ENCODE measurements around the gene CC2D2A. TPM values are rescaled to one million over a fixed set of nuclear protein-coding genes. Genes with fewer than 3 reads are reported as not detected.

Gene CC2D2A
- total and polyA plus RNA-seq, 10 of the 15 experiments (the other 5 are each of a cell fraction or from before 2014, with no cell fraction given): 0.04 to 1.1 (median 0.26) TPM

- ChIA-PET CTCF (interaction anchor here (0.6 kb wide), 1 partner anchor 123 kb away, joined by 3 read pairs; no protein-coding TSS in a partner anchor), SMC1A (ENCODE audit: uncharacterized antibody, unreplicated experiment) (no interaction called here), POLR2A (no interaction called here), RAD21 (ENCODE audit: unreplicated experiment) (no interaction called here)
- Histone ChIP-seq H3K4me3 (no peak overlapping the region), H3K4me1 (ENCODE audit: control insufficient read depth, insufficient read depth, low read length) (no peaks in the 10 kb centered on the region), H4K20me1 (ENCODE audit: control insufficient read depth, insufficient read depth) (no peaks in the 10 kb centered on the region), H2AFZ (ENCODE audit: control insufficient read depth, low read depth, low read length) (no peak overlapping the region), H3K4me2 (ENCODE audit: control insufficient read depth, insufficient read depth) (no peak overlapping the region), H3K27me3 (replicated peaks in 1 of 2; ENCODE audit: control insufficient read depth in 2 of 2, insufficient read depth in 2 of 2, low read length in 1 of 2) (no peaks in the 10 kb centered on the region), H3K9ac (ENCODE audit: control insufficient read depth, insufficient read depth, low read length) (no peak overlapping the region), H3K9me3 (replicated peaks; ENCODE audit: control insufficient read depth, insufficient read depth, low read length) (no peaks in the 10 kb centered on the region; the same call in 2 of the 3 replicates), H3K36me3 (ENCODE audit: control insufficient read depth in 2 of 2, insufficient read depth in 2 of 2, low read length in 1 of 2) (no peaks in the 10 kb centered on the region), H3K27ac (ENCODE audit: control insufficient read depth, insufficient read depth) (no peak overlapping the region), H3K79me2 (ENCODE audit: control insufficient read depth, insufficient read depth, low read length) (no peaks in the 10 kb centered on the region)
- DNase-seq (ENCODE audit: low read depth, low spot score) (no peak), ATAC-seq (no peak), FAIRE-seq (no peak)
- 1% methylated on average over 3 of the region's 3 CpGs for WGBS (ENCODE audit: insufficient coverage, insufficient replicate concordance, low lambda C conversion rate, missing lambda C conversion rate)
- TF ChIP-seq, protein P1, sequence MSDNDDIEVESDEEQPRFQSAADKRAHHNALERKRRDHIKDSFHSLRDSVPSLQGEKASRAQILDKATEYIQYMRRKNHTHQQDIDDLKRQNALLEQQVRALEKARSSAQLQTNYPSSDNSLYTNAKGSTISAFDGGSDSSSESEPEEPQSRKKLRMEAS (IDR thresholded peaks at IDR 0.05; ENCODE audit: low read depth, low read length): no peak
- TF ChIP-seq CHD2 (IDR thresholded peaks at IDR 0.05; ENCODE audit: borderline replicate concordance, low read depth, low read length) (no peak), PAX5 (IDR thresholded peaks at IDR 0.05; ENCODE audit: borderline replicate concordance, low read depth, low read length) (no peak), TARDBP (IDR thresholded peaks at IDR 0.05; ENCODE audit: borderline replicate concordance) (no peak), KAT2A (conservative IDR thresholded peaks at IDR 0.05; ENCODE audit: control insufficient read depth, low read depth, low read length) (no peak), YBX1 (IDR thresholded peaks at IDR 0.05) (no peak)
- TF ChIP-seq, protein P2, sequence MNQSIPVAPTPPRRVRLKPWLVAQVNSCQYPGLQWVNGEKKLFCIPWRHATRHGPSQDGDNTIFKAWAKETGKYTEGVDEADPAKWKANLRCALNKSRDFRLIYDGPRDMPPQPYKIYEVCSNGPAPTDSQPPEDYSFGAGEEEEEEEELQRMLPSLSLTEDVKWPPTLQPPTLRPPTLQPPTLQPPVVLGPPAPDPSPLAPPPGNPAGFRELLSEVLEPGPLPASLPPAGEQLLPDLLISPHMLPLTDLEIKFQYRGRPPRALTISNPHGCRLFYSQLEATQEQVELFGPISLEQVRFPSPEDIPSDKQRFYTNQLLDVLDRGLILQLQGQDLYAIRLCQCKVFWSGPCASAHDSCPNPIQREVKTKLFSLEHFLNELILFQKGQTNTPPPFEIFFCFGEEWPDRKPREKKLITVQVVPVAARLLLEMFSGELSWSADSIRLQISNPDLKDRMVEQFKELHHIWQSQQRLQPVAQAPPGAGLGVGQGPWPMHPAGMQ (IDR thresholded peaks at IDR 0.05; ENCODE audit: borderline replicate concordance): no peak
- BruUV-seq (replicated peaks): no TSS peak
- in situ Hi-C loops (cut with MboI) (no loop called here), intact Hi-C loops (cut with micrococcal nuclease; ENCODE audit: unreplicated experiment) (no loop called here)
Observed at GRCh38 chr4:15498356-15498755, 28.7 kb downstream of the CC2D2A start.

- Histone ChIP-seq H3K4me2 (ENCODE audit: control insufficient read depth, insufficient read depth) (no peak overlapping the region), H3K9ac (ENCODE audit: control insufficient read depth, insufficient read depth, low read length) (no peak overlapping the region), H3K27ac (ENCODE audit: control insufficient read depth, insufficient read depth) (no peak overlapping the region), H3K36me3 (ENCODE audit: control insufficient read depth in 2 of 2, insufficient read depth in 2 of 2, low read length in 1 of 2) (no peaks in the 10 kb centered on the region), H3K27me3 (replicated peaks in 1 of 2; ENCODE audit: control insufficient read depth in 2 of 2, insufficient read depth in 2 of 2, low read length in 1 of 2) (no peaks in the 10 kb centered on the region), H3K9me3 (replicated peaks; ENCODE audit: control insufficient read depth, insufficient read depth, low read length) (no peaks in the 10 kb centered on the region; the same call in 2 of the 3 replicates), H4K20me1 (ENCODE audit: control insufficient read depth, insufficient read depth) (no peaks in the 10 kb centered on the region), H3K4me3 (no peak overlapping the region), H3K4me1 (ENCODE audit: control insufficient read depth, insufficient read depth, low read length) (no peaks in the 10 kb centered on the region), H2AFZ (ENCODE audit: control insufficient read depth, low read depth, low read length) (no peak overlapping the region), H3K79me2 (ENCODE audit: control insufficient read depth, insufficient read depth, low read length) (no peaks in the 10 kb centered on the region)
- DNase-seq (ENCODE audit: low read depth, low spot score) (no peak), FAIRE-seq (no peak), ATAC-seq (no peak)
- CTCF ChIA-PET: no interaction called here
- POLR2A ChIA-PET: no interaction called here
- 42% methylated on average over 7 of the region's 7 CpGs for WGBS (ENCODE audit: insufficient coverage, insufficient replicate concordance, low lambda C conversion rate, missing lambda C conversion rate)
- RAD21 ChIA-PET (ENCODE audit: unreplicated experiment): no interaction called here
- intact Hi-C loops (cut with micrococcal nuclease; ENCODE audit: unreplicated experiment): no loop called here
- TF ChIP-seq RAD51 (IDR thresholded peaks at IDR 0.05) (no peak), YBX1 (IDR thresholded peaks at IDR 0.05) (no peak), YY1 (IDR thresholded peaks at IDR 0.05; ENCODE audit: low read depth, low read length) (no peak), HCFC1 (IDR thresholded peaks at IDR 0.05; ENCODE audit: low read length) (no peak), FOXK2 (IDR thresholded peaks at IDR 0.05) (no peak), ZNF384 (IDR thresholded peaks at IDR 0.05; ENCODE audit: borderline replicate concordance, low read depth, low read length) (no peak), CHD4 (IDR thresholded peaks at IDR 0.05) (no peak), EED (IDR thresholded peaks at IDR 0.05; ENCODE audit: low read depth) (no peak)
- in situ Hi-C loops (cut with MboI): no loop called here
- BruUV-seq (replicated peaks): no TSS peak
- SMC1A ChIA-PET (ENCODE audit: uncharacterized antibody, unreplicated experiment): no interaction called here
Observed at GRCh38 chr4:15500701-15501100, 31.0 kb downstream of the CC2D2A start.

All from GM12878 (cell line).